Endometrium (tissue), 2 donors: Measurements from ENCODE around the gene CHPF.

Experiments used
- FAIRE-seq: peaks from 2 replicates; lab custom pipeline; 2012; peaks lifted over from hg19 to GRCh38; lab: Jason Lieb, UNC
- donor health status: control.
- donor health status: control.

The CHPF gene

GRCh38 chr2:219513787-219514186 lies 29.8 kb downstream of the CHPF start:
- no peak for FAIRE-seq

GRCh38 chr2:219512524-219513216 lies 30.9 kb downstream of the CHPF start:
- FAIRE-seq: no peak

- FAIRE-seq: no peak
Observed at GRCh38 chr2:219511547-219512325, 31.9 kb downstream of the CHPF start.

GRCh38 chr2:219510512-219511135 lies 33.0 kb downstream of the CHPF start:
- no peak for FAIRE-seq

GRCh38 chr2:219509780-219510511 lies 33.7 kb downstream of the CHPF start:
- FAIRE-seq: no peak

- FAIRE-seq: no peak
Observed at GRCh38 chr2:219508971-219509779, 34.4 kb downstream of the CHPF start.

- no peak for FAIRE-seq
Observed at GRCh38 chr2:219508444-219508734, 35.2 kb downstream of the CHPF start.

GRCh38 chr2:219507581-219508443 lies 35.8 kb downstream of the CHPF start:
- no peak for FAIRE-seq

GRCh38 chr2:219506802-219507526 lies 36.6 kb downstream of the CHPF start:
- FAIRE-seq: no peak

GRCh38 chr2:219506153-219506801 lies 37.3 kb downstream of the CHPF start:
- FAIRE-seq: no peak

- no peak for FAIRE-seq
Observed at GRCh38 chr2:219505585-219505984, 38.0 kb downstream of the CHPF start.

GRCh38 chr2:219502618-219503017 lies 41.0 kb downstream of the CHPF start:
- no peak for FAIRE-seq

GRCh38 chr2:219501849-219502248 lies 41.8 kb downstream of the CHPF start:
- FAIRE-seq: no peak

GRCh38 chr2:219500135-219500534 lies 43.5 kb downstream of the CHPF start:
- FAIRE-seq: no peak

- FAIRE-seq: no peak
Observed at GRCh38 chr2:219499555-219499954, 44.1 kb downstream of the CHPF start.

GRCh38 chr2:219499058-219499307 lies 44.6 kb downstream of the CHPF start:
- no peak for FAIRE-seq

- FAIRE-seq: peak; percentile 92
Observed at GRCh38 chr2:219498280-219499057, 45.1 kb downstream of the CHPF start, which contains the start of gene GMPPA. GMPPA (plus strand) TSS chr2:219498891; CDS start chr2:219499976, 1,085 bp downstream.

GRCh38 chr2:219497495-219498279 lies 45.9 kb downstream of the CHPF start:
- FAIRE-seq: no peak
